CD4-positive, alpha-beta memory T cell (primary cell): ENCODE data around the gene TBL2. TPM values are rescaled to one million over a fixed set of nuclear protein-coding genes. Genes with fewer than 3 reads are reported as not detected.
"Not testable (repeated sequence)": the region's sequence is repeated elsewhere in the genome, so short reads cannot be mapped to it uniquely, and the experiment has no call there.

Experiments
- CTCF ChIA-PET: fragments of 350-600 bp; sonication (Branson Sonifier 250); formaldehyde crosslinking; loops from one replicate; lab custom pipeline; 2021; ENCODE audit warnings: inconsistent platforms; ENCODE audit not compliant: partially characterized antibody; lab: Charles Lee
- POLR2A ChIA-PET: fragments of 350-600 bp; sonication (Branson Sonifier 250); formaldehyde crosslinking; loops from one replicate; lab custom pipeline; 2021; ENCODE audit not compliant: partially characterized antibody; lab: Charles Lee
- DNase-seq, 5 donors: peaks; one replicate each; pipeline versions ENCODE4 v3.0.0 to v3.0.0-alpha.2; 2020 to 2022; ENCODE audit warnings: mixed read lengths in 1 of 5
- H3K27ac ChIP-seq: one replicate; pipeline ENCODE4 v1.7.0; 2013; ENCODE audit warnings: low read depth, low read length
- H3K27me3 ChIP-seq: 2 replicates; pipeline ENCODE4 v1.7.0; 2013; ENCODE audit warnings: mild to moderate bottlenecking, low read length, moderate library complexity; ENCODE audit not compliant: insufficient read depth
- H3K36me3 ChIP-seq: 2 replicates; pipeline ENCODE4 v1.7.0; 2013; ENCODE audit warnings: mild to moderate bottlenecking, low read length, moderate library complexity; ENCODE audit not compliant: insufficient read depth
- H3K4me1 ChIP-seq: 2 replicates; pipeline ENCODE4 v1.7.0; 2013; ENCODE audit warnings: mild to moderate bottlenecking, low read length, moderate library complexity; ENCODE audit not compliant: insufficient read depth
- H3K4me3 ChIP-seq, 2 donors: one replicate each; pipeline ENCODE4 v1.7.0; 2013; ENCODE audit warnings: low read length in 2 of 2, mild to moderate bottlenecking in 1 of 2
- H3K9me3 ChIP-seq, 2 donors: one replicate each; pipeline ENCODE4 v1.7.0; 2013; ENCODE audit warnings: low read length in 2 of 2, control low read depth in 1 of 2; ENCODE audit not compliant: control insufficient read depth in 1 of 2
- H3K27ac Mint-ChIP-seq, 7 donors: one replicate each; pipeline ENCODE4 v1.8.0; 2020 to 2021; ENCODE audit warnings: mixed read lengths in 7 of 7, mild to moderate bottlenecking in 6 of 7, inconsistent platforms in 3 of 7, moderate library complexity in 3 of 7
- H3K27me3 Mint-ChIP-seq, 2 donors: one replicate each; pipeline ENCODE4 v1.8.0; 2020 to 2021; ENCODE audit warnings: mixed read lengths in 2 of 2
- H3K36me3 Mint-ChIP-seq, 2 donors: one replicate each; pipeline ENCODE4 v1.8.0; 2020 to 2021; ENCODE audit warnings: mixed read lengths in 2 of 2, inconsistent platforms in 1 of 2, mild to moderate bottlenecking in 1 of 2
- H3K4me1 Mint-ChIP-seq, 4 donors: one replicate each; pipeline ENCODE4 v1.8.0; 2020 to 2021; ENCODE audit warnings: mixed read lengths in 4 of 4, mild to moderate bottlenecking in 1 of 4
- H3K4me3 Mint-ChIP-seq, 8 donors: one replicate each; pipeline ENCODE4 v1.8.0; 2020 to 2021; ENCODE audit warnings: mixed read lengths in 8 of 8, mild to moderate bottlenecking in 7 of 8, moderate library complexity in 6 of 8, inconsistent platforms in 3 of 8
- H3K9me3 Mint-ChIP-seq, 8 donors: one replicate each; pipeline ENCODE4 v1.8.0; 2020 to 2021; ENCODE audit warnings: mixed read lengths in 8 of 8, mild to moderate bottlenecking in 5 of 8, inconsistent platforms in 3 of 8, moderate library complexity in 1 of 8
- intact Hi-C: fragments of 100-400 bp; cut with micrococcal nuclease; formaldehyde crosslinking; loops from one replicate; pipeline ENCODE4 v1.15.1; 2023
- polyA plus RNA-seq, 2 donors: library from polyadenylated mRNA; unstranded; fragments of 300-500 nt; fragmentation: Illumina TruSeq; gene quantifications; one replicate each; pipeline ENCODE4 v1.2.3, GENCODE V29; 2021
- total RNA-seq, 2 experiments: library from RNA; stranded (reverse); gene quantifications; one replicate each; pipeline ENCODE4 v1.2.3, GENCODE V29; 2021

The TBL2 gene
- total and polyA plus RNA-seq, 4 experiments from 2014 or later: 15.6 to 47.5 (median 32.9) TPM

GRCh38 chr7:73535918-73536317, 42.5 kb downstream of the TBL2 start:
- POLR2A ChIA-PET: interaction anchor here (2.3 kb wide), 1 partner anchor 14 kb away, joined by 10 read pairs; the partner anchor contains the start of gene BAZ1B
- DNase-seq, CTCF ChIA-PET, H3K9me3 Mint-ChIP-seq, H3K27me3 ChIP-seq, H3K4me3 Mint-ChIP-seq, H3K27me3 Mint-ChIP-seq, H3K27ac Mint-ChIP-seq, H3K9me3 ChIP-seq, intact Hi-C loops, H3K4me3 ChIP-seq, H3K4me1 Mint-ChIP-seq, H3K27ac ChIP-seq, H3K4me1 ChIP-seq: not testable (repeated sequence)
- H3K36me3 Mint-ChIP-seq: peaks cover 25 to 48% of the 10 kb centered on the region in 2 donors
- H3K36me3 ChIP-seq: peaks cover 43% of the 10 kb centered on the region

GRCh38 chr7:73533742-73534141, 44.6 kb downstream of the TBL2 start:
- no peak overlapping the region for H3K4me3 Mint-ChIP-seq
- no peak for DNase-seq
- no peak overlapping the region for H3K27ac ChIP-seq
- H3K27me3 ChIP-seq: no peaks in the 10 kb centered on the region
- H3K4me1 ChIP-seq: no peaks in the 10 kb centered on the region
- peaks cover 28% of the 10 kb centered on the region for H3K36me3 ChIP-seq
- H3K4me1 Mint-ChIP-seq: no peaks in the 10 kb centered on the region
- H3K36me3 Mint-ChIP-seq: peaks cover 25 to 31% of the 10 kb centered on the region in 2 donors
- H3K9me3 ChIP-seq: no peaks in the 10 kb centered on the region
- intact Hi-C loops: no loop called here
- no peak overlapping the region for H3K4me3 ChIP-seq
- ChIA-PET POLR2A (interaction anchor here (0.6 to 2.3 kb wide), 2 partner anchors 12 to 18 kb away, joined by 3 to 10 read pairs; partner anchors contain the start of gene BAZ1B), CTCF (no interaction called here)
- no peaks in the 10 kb centered on the region for H3K27me3 Mint-ChIP-seq
- H3K9me3 Mint-ChIP-seq: peaks cover 0 to 2% (median 0%) of the 10 kb centered on the region in 8 donors
- H3K27ac Mint-ChIP-seq: no peak overlapping the region

DNA sequence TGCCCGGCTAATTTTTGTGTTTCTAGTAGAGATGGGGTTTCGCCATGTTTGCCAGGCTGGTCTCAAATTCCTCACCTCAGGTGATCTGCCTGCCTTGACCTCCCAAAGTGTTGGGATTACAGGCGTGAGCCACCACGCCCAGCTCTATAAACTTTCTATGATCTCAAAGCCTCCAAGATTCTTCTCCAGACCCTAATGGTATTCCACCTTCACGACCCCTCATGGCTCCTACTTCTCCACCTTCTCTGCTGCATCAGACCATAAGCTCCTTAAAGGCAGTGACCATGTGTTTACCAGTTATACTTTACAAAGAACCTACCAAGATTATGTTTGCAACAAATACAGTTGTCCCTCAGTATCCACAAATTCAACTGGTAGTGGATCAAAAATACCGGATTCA, 46.2 kb downstream of the TBL2 start:
- peaks cover 0 to 2% (median 0%) of the 10 kb centered on the region in 8 donors for H3K9me3 Mint-ChIP-seq
- CTCF ChIA-PET: interaction anchor here (0.6 to 1.5 kb wide), 2 partner anchors 14 to 49 kb away, joined by 3 read pairs; no protein-coding TSS in a partner anchor
- POLR2A ChIA-PET: no interaction called here
- Histone ChIP-seq H3K9me3 (no peaks in the 10 kb centered on the region), H3K4me3 (no peak overlapping the region), H3K27ac (no peak overlapping the region), H3K4me1 (peaks cover 5% of the 10 kb centered on the region), H3K36me3 (peaks cover 15% of the 10 kb centered on the region), H3K27me3 (no peaks in the 10 kb centered on the region)
- peaks cover 6 to 12% (median 8%) of the 10 kb centered on the region in 4 donors for H3K4me1 Mint-ChIP-seq
- DNase-seq: no peak
- peaks cover 14 to 18% of the 10 kb centered on the region in 2 donors for H3K36me3 Mint-ChIP-seq
- no peak overlapping the region for H3K4me3 Mint-ChIP-seq
- intact Hi-C loops: no loop called here
- H3K27ac Mint-ChIP-seq: peak overlapping the region in 1 of 7 donors; percentile 42
- no peaks in the 10 kb centered on the region for H3K27me3 Mint-ChIP-seq

- no peak overlapping the region for H3K27ac Mint-ChIP-seq
- intact Hi-C loops: no loop called here
- CTCF ChIA-PET: interaction anchor here (1.2 to 1.5 kb wide), 2 partner anchors 9 to 15 kb away, joined by 3 read pairs; partner anchors contain the start of gene BAZ1B
These were observed 47.6 kb downstream of the TBL2 start for GRCh38 chr7:73530800-73531199.

DNA sequence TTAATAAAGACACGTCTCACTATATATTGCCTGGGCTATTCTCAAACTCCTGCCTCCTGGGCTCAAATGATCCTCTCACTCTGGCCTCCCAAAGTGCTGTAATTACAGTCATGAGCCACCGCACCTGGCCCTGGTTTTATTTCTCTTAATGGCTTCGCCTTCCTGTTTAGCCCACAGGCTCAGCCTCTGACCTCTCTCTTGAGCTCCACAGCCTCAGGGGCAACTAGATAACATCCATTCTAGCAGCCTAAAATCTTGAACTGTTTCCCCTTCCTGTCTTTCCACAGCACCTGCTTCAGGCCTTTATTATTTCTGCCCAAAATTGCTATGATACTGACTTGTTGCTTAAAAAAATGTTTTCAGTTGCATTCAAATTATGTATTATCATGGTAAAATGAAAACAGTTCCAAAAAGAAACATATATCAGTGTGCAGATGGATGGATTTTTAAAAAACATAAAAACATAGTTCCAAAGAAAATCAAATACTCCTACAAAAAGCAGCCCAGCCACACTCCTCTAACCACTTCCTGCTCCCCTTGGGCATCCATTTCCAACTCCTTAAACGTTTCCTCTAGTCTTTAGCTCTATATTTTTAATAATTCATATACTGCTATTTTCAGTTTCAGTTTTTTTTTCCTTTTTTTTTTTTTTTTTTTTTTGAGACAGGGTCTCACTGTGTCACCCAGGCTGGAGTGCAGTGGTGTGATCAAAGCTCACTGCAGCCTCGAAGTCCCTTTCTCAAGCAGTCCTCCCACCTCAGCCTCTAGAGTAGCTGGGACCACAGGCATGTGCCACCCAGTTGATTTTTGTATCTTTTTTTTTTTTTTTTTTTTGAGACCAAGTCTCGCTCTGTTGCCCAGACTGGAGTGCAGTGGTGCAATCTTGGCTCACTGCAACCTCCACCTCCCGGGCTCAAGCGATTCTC, 51.2 kb downstream of the TBL2 start:
- peaks cover 0 to 2% (median 0%) of the 10 kb centered on the region in 8 donors for H3K9me3 Mint-ChIP-seq
- no peak for DNase-seq
- intact Hi-C loops: no loop called here
- peaks cover 27 to 45% (median 33%) of the 10 kb centered on the region in 4 donors for H3K4me1 Mint-ChIP-seq
- CTCF ChIA-PET: interaction anchor here (0.7 to 1.6 kb wide), 2 partner anchors 21 to 174 kb away, joined by 3 to 4 read pairs; no protein-coding TSS in a partner anchor
- peaks cover 0 to 2% of the 10 kb centered on the region in 2 donors for H3K27me3 Mint-ChIP-seq
- POLR2A ChIA-PET: interaction anchor here (0.9 to 2.6 kb wide), 4 partner anchors 21 to 51 kb away, joined by 3 to 17 read pairs (median 4); partner anchors contain the start of genes BCL7B and TBL2
- peak overlapping the region; percentile 69 to 92 (median 84) for H3K27ac Mint-ChIP-seq
- peaks cover 41% of the 10 kb centered on the region for H3K4me1 ChIP-seq
- no peak overlapping the region for H3K4me3 ChIP-seq
- H3K36me3 Mint-ChIP-seq: peaks cover under 1 to 3% of the 10 kb centered on the region in 2 donors
- H3K27me3 ChIP-seq: no peaks in the 10 kb centered on the region
- H3K27ac ChIP-seq: no peak overlapping the region
- H3K36me3 ChIP-seq: no peaks in the 10 kb centered on the region
- peak overlapping the region in 7 of 8 donors; percentile 32 to 69 (median 56) for H3K4me3 Mint-ChIP-seq
- no peaks in the 10 kb centered on the region for H3K9me3 ChIP-seq

More at GRCh38 chr7:73530800-73531199, 47.6 kb downstream of the TBL2 start:
- H3K36me3 Mint-ChIP-seq: peaks cover 4 to 6% of the 10 kb centered on the region in 2 donors
- H3K9me3 ChIP-seq: no peaks in the 10 kb centered on the region
- POLR2A ChIA-PET: no interaction called here
- no peak for DNase-seq
- no peaks in the 10 kb centered on the region for H3K27me3 ChIP-seq
- no peak overlapping the region for H3K27ac ChIP-seq
- peaks cover 4% of the 10 kb centered on the region for H3K36me3 ChIP-seq
- no peak overlapping the region for H3K4me3 ChIP-seq
- no peaks in the 10 kb centered on the region for H3K27me3 Mint-ChIP-seq
- peaks cover 11 to 20% (median 14%) of the 10 kb centered on the region in 4 donors for H3K4me1 Mint-ChIP-seq
- H3K4me1 ChIP-seq: peaks cover 17% of the 10 kb centered on the region
- H3K4me3 Mint-ChIP-seq: no peak overlapping the region
- H3K9me3 Mint-ChIP-seq: peaks cover 0 to 2% (median 0%) of the 10 kb centered on the region in 8 donors

DNA sequence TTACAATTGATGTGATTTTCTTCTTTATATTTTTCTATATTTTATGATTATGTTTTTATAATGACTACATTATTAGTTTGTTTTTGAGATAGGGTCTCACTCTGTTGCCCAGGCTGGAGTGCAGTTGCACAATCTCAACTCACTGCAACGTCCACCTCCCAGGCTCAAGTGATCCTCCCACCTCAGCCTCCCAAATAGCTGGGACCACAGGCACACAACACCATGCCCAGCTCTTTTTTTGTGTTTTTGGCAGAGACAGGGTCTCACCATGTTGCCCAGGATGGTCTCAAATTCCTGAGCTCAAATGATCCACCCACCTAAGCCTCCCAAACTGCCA, 52.3 kb downstream of the TBL2 start:
- H3K4me3 ChIP-seq, intact Hi-C loops, H3K9me3 ChIP-seq, H3K27ac ChIP-seq, H3K36me3 Mint-ChIP-seq, H3K27me3 ChIP-seq, H3K9me3 Mint-ChIP-seq, DNase-seq, H3K27me3 Mint-ChIP-seq, H3K36me3 ChIP-seq: not testable (repeated sequence)
- ChIA-PET CTCF (interaction anchor here (1.1 kb wide), 1 partner anchor 199 kb away, joined by 4 read pairs; no protein-coding TSS in a partner anchor), POLR2A (interaction anchor here (1.0 to 2.6 kb wide), 5 partner anchors 27 to 52 kb away, joined by 3 to 17 read pairs (median 4); partner anchors contain the start of genes BCL7B and TBL2)
- H3K4me1 ChIP-seq: peaks cover 41% of the 10 kb centered on the region
- Mint-ChIP-seq H3K4me1 (peaks cover 27 to 49% (median 34%) of the 10 kb centered on the region in 4 donors), H3K27ac (peak overlapping the region in 1 of 7 donors; percentile 84), H3K4me3 (peak overlapping the region in 3 of 8 donors; percentile 75 to 82 (median 81))
